Hepatocyte (in vitro differentiated cells): ENCODE measurements around the gene ANK2.

Source experiments
- EZH2 ChIP-seq: fragments of 200-600 bp; sonication (generic); IDR thresholded peaks from 2 replicates; pipeline ENCODE4 v1.6.1; 2016; ENCODE audit warnings: antibody characterized with exemption, mild to moderate bottlenecking, borderline replicate concordance
- TF ChIP-seq, protein P1 (sequence below): fragments of 200-600 bp; sonication (generic); IDR thresholded peaks from 2 replicates; pipeline ENCODE4 v1.5.1; 2016; ENCODE audit warnings: antibody characterized with exemption, mild to moderate bottlenecking; ENCODE audit not compliant: poor library complexity

DNA sequence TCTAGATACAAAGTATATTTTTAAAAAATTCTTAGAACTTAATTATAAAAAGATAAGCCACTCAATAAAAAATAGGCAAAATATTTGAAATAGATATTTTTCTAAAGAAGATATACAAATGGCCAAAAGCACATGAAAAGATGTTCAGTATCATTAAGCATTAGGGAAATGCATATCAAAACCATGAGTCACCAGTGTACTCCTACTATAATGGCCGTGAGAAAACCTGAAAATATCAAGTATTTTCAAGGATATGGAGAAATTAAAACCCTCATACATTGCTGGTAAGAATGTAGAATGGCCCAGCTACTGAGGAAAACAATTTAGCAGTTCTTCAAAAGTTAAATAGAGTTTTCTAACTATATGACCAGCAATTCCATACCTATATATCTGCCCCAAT, 374.2 kb downstream of the ANK2 start:
- TF ChIP-seq, protein P1, sequence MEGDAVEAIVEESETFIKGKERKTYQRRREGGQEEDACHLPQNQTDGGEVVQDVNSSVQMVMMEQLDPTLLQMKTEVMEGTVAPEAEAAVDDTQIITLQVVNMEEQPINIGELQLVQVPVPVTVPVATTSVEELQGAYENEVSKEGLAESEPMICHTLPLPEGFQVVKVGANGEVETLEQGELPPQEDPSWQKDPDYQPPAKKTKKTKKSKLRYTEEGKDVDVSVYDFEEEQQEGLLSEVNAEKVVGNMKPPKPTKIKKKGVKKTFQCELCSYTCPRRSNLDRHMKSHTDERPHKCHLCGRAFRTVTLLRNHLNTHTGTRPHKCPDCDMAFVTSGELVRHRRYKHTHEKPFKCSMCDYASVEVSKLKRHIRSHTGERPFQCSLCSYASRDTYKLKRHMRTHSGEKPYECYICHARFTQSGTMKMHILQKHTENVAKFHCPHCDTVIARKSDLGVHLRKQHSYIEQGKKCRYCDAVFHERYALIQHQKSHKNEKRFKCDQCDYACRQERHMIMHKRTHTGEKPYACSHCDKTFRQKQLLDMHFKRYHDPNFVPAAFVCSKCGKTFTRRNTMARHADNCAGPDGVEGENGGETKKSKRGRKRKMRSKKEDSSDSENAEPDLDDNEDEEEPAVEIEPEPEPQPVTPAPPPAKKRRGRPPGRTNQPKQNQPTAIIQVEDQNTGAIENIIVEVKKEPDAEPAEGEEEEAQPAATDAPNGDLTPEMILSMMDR: no peak
- TF ChIP-seq EZH2: no peak
